HepG2 (cell line): ENCODE measurements around the gene POF1B.
"Not testable (repeated sequence)": the region's sequence is repeated elsewhere in the genome, so short reads cannot be mapped to it uniquely, and the experiment has no call there.

Experiments used
- CBX5 ChIP-seq: sonication (generic); formaldehyde crosslinking; IDR thresholded peaks from 2 replicates; pipeline ENCODE4 v1.4.0; 2020; ENCODE audit warnings: missing genetic modification reagents, borderline replicate concordance
- EZH2 ChIP-seq: conservative IDR thresholded peaks from 2 replicates; pipeline ENCODE4 v1.6.1; 2012; ENCODE audit warnings: mild to moderate bottlenecking, low read depth, low read length, moderate library complexity
- KMT2B ChIP-seq: IDR thresholded peaks from 2 replicates; pipeline ENCODE4 v1.6.1; 2016; ENCODE audit warnings: missing genetic modification reagents, missing compliant biosample characterization
- NFIC ChIP-seq: IDR thresholded peaks from 2 replicates; pipeline ENCODE4 v1.6.1; 2012; ENCODE audit warnings: mild to moderate bottlenecking, low read length, inconsistent platforms
- POLR2A ChIP-seq, 2 experiments: IDR thresholded peaks; 2 replicates each; pipeline ENCODE4 v1.6.1; 2011; ENCODE audit warnings: low read depth in 2 of 2, low read length in 2 of 2, mild to moderate bottlenecking in 1 of 2, moderate library complexity in 1 of 2; ENCODE audit not compliant: insufficient read depth in 1 of 2
- RELA ChIP-seq: sonication (generic); formaldehyde crosslinking; IDR thresholded peaks from 2 replicates; pipeline ENCODE4 v1.4.0; 2020; ENCODE audit warnings: missing genetic modification reagents

- not testable (repeated sequence) for TF ChIP-seq NFIC; RELA (CRISPR knock-in tag); CBX5 (CRISPR knock-in tag); EZH2; KMT2B (CRISPR knock-in tag); POLR2A (IDR thresholded peaks at IDR 0.05; ENCODE audit: insufficient read depth in 1 of 2, low read depth in 2 of 2, low read length in 2 of 2)
Observed at GRCh38 chrX:85311348-85311747, 68.1 kb downstream of the POF1B start.
